CD4-positive, alpha-beta memory T cell (primary cell): ENCODE measurements around the gene HSPB6. TPM values are rescaled to one million over a fixed set of nuclear protein-coding genes. Genes with fewer than 3 reads are reported as not detected.
"Not testable (repeated sequence)": the region's sequence is repeated elsewhere in the genome, so short reads cannot be mapped to it uniquely, and the experiment has no call there.

Experiments
- CTCF ChIA-PET: fragments of 350-600 bp; sonication (Branson Sonifier 250); formaldehyde crosslinking; loops from one replicate; lab custom pipeline; 2021; ENCODE audit warnings: inconsistent platforms; ENCODE audit not compliant: partially characterized antibody; lab: Charles Lee
- POLR2A ChIA-PET: fragments of 350-600 bp; sonication (Branson Sonifier 250); formaldehyde crosslinking; loops from one replicate; lab custom pipeline; 2021; ENCODE audit not compliant: partially characterized antibody; lab: Charles Lee
- DNase-seq, 5 donors: peaks; one replicate each; pipeline versions ENCODE4 v3.0.0 to v3.0.0-alpha.2; 2020 to 2022; ENCODE audit warnings: mixed read lengths in 1 of 5
- H3K27ac ChIP-seq: one replicate; pipeline ENCODE4 v1.7.0; 2013; ENCODE audit warnings: low read depth, low read length
- H3K27me3 ChIP-seq: 2 replicates; pipeline ENCODE4 v1.7.0; 2013; ENCODE audit warnings: mild to moderate bottlenecking, low read length, moderate library complexity; ENCODE audit not compliant: insufficient read depth
- H3K36me3 ChIP-seq: 2 replicates; pipeline ENCODE4 v1.7.0; 2013; ENCODE audit warnings: mild to moderate bottlenecking, low read length, moderate library complexity; ENCODE audit not compliant: insufficient read depth
- H3K4me1 ChIP-seq: 2 replicates; pipeline ENCODE4 v1.7.0; 2013; ENCODE audit warnings: mild to moderate bottlenecking, low read length, moderate library complexity; ENCODE audit not compliant: insufficient read depth
- H3K4me3 ChIP-seq, 2 donors: one replicate each; pipeline ENCODE4 v1.7.0; 2013; ENCODE audit warnings: low read length in 2 of 2, mild to moderate bottlenecking in 1 of 2
- H3K9me3 ChIP-seq, 2 donors: one replicate each; pipeline ENCODE4 v1.7.0; 2013; ENCODE audit warnings: low read length in 2 of 2, control low read depth in 1 of 2; ENCODE audit not compliant: control insufficient read depth in 1 of 2
- H3K27ac Mint-ChIP-seq, 7 donors: one replicate each; pipeline ENCODE4 v1.8.0; 2020 to 2021; ENCODE audit warnings: mixed read lengths in 7 of 7, mild to moderate bottlenecking in 6 of 7, inconsistent platforms in 3 of 7, moderate library complexity in 3 of 7
- H3K27me3 Mint-ChIP-seq, 2 donors: one replicate each; pipeline ENCODE4 v1.8.0; 2020 to 2021; ENCODE audit warnings: mixed read lengths in 2 of 2
- H3K36me3 Mint-ChIP-seq, 2 donors: one replicate each; pipeline ENCODE4 v1.8.0; 2020 to 2021; ENCODE audit warnings: mixed read lengths in 2 of 2, inconsistent platforms in 1 of 2, mild to moderate bottlenecking in 1 of 2
- H3K4me1 Mint-ChIP-seq, 4 donors: one replicate each; pipeline ENCODE4 v1.8.0; 2020 to 2021; ENCODE audit warnings: mixed read lengths in 4 of 4, mild to moderate bottlenecking in 1 of 4
- H3K4me3 Mint-ChIP-seq, 8 donors: one replicate each; pipeline ENCODE4 v1.8.0; 2020 to 2021; ENCODE audit warnings: mixed read lengths in 8 of 8, mild to moderate bottlenecking in 7 of 8, moderate library complexity in 6 of 8, inconsistent platforms in 3 of 8
- H3K9me3 Mint-ChIP-seq, 8 donors: one replicate each; pipeline ENCODE4 v1.8.0; 2020 to 2021; ENCODE audit warnings: mixed read lengths in 8 of 8, mild to moderate bottlenecking in 5 of 8, inconsistent platforms in 3 of 8, moderate library complexity in 1 of 8
- intact Hi-C: fragments of 100-400 bp; cut with micrococcal nuclease; formaldehyde crosslinking; loops from one replicate; pipeline ENCODE4 v1.15.1; 2023
- polyA plus RNA-seq, 2 donors: library from polyadenylated mRNA; unstranded; fragments of 300-500 nt; fragmentation: Illumina TruSeq; gene quantifications; one replicate each; pipeline ENCODE4 v1.2.3, GENCODE V29; 2021
- total RNA-seq, 2 experiments: library from RNA; stranded (reverse); gene quantifications; one replicate each; pipeline ENCODE4 v1.2.3, GENCODE V29; 2021

The HSPB6 gene
- total and polyA plus RNA-seq, 4 experiments from 2014 or later = not detected

- intact Hi-C loops = no loop called here
- ChIA-PET POLR2A (interaction anchor here (1.0 to 1.2 kb wide), 2 partner anchors 13 to 29 kb away, joined by 3 read pairs; no protein-coding TSS in a partner anchor), CTCF (interaction anchor here (1.4 kb wide), 1 partner anchor 25 kb away, joined by 4 read pairs; the partner anchor contains the start of gene LIN37)
- Mint-ChIP-seq H3K36me3 (peaks cover 0 to 14% of the 10 kb centered on the region in 2 donors), H3K9me3 (peaks cover 0 to 2% (median 0%) of the 10 kb centered on the region in 8 donors), H3K27me3 (no peaks in the 10 kb centered on the region), H3K4me1 (peaks cover 12 to 37% (median 22%) of the 10 kb centered on the region in 4 donors), H3K27ac (no peak overlapping the region), H3K4me3 (peak overlapping the region in 1 of 8 donors; percentile 46)
- H3K36me3 ChIP-seq = peaks cover 4% of the 10 kb centered on the region
- no peak overlapping the region for H3K4me3 ChIP-seq
- peak in 1 of 5 donors; percentile 20 for DNase-seq
- H3K27ac ChIP-seq = no peak overlapping the region
- no peaks in the 10 kb centered on the region for H3K27me3 ChIP-seq
- H3K9me3 ChIP-seq = no peaks in the 10 kb centered on the region
- peaks cover 15% of the 10 kb centered on the region for H3K4me1 ChIP-seq
Observed at GRCh38 chr19:35773020-35773806, 16.4 kb upstream of the HSPB6 start.

GRCh38 chr19:35772362-35772761, 15.5 kb upstream of the HSPB6 start:
- H3K36me3 ChIP-seq, DNase-seq, CTCF ChIA-PET, H3K4me3 Mint-ChIP-seq, H3K27ac Mint-ChIP-seq, H3K4me3 ChIP-seq, intact Hi-C loops, H3K27me3 Mint-ChIP-seq, H3K27me3 ChIP-seq, H3K9me3 Mint-ChIP-seq, H3K9me3 ChIP-seq, H3K27ac ChIP-seq: not testable (repeated sequence)
- H3K4me1 Mint-ChIP-seq = peaks cover 12 to 31% (median 22%) of the 10 kb centered on the region in 4 donors
- peaks cover 0 to 16% of the 10 kb centered on the region in 2 donors for H3K36me3 Mint-ChIP-seq
- POLR2A ChIA-PET = interaction anchor here (1.0 to 1.2 kb wide), 2 partner anchors 12 to 28 kb away, joined by 3 read pairs; no protein-coding TSS in a partner anchor
- H3K4me1 ChIP-seq = peaks cover 15% of the 10 kb centered on the region

- no peaks in the 10 kb centered on the region for H3K9me3 ChIP-seq
- H3K36me3 Mint-ChIP-seq = peaks cover 4 to 27% of the 10 kb centered on the region in 2 donors
- no peaks in the 10 kb centered on the region for H3K27me3 ChIP-seq
- H3K27ac Mint-ChIP-seq = no peak overlapping the region
- H3K4me3 ChIP-seq = no peak overlapping the region
- peaks cover 0 to 3% (median 2%) of the 10 kb centered on the region in 4 donors for H3K4me1 Mint-ChIP-seq
- H3K4me1 ChIP-seq = no peaks in the 10 kb centered on the region
- ChIA-PET CTCF (no interaction called here), POLR2A (no interaction called here)
- no peaks in the 10 kb centered on the region for H3K27me3 Mint-ChIP-seq
- peaks cover 13% of the 10 kb centered on the region for H3K36me3 ChIP-seq
- DNase-seq = no peak
- H3K27ac ChIP-seq = no peak overlapping the region
- H3K4me3 Mint-ChIP-seq = no peak overlapping the region
- H3K9me3 Mint-ChIP-seq = peaks cover 0 to 2% (median 0%) of the 10 kb centered on the region in 8 donors
- intact Hi-C loops = no loop called here
Observed at GRCh38 chr19:35768082-35768421, 11.2 kb upstream of the HSPB6 start.

- ChIA-PET POLR2A (no interaction called here), CTCF (no interaction called here)
- H3K9me3 ChIP-seq = no peaks in the 10 kb centered on the region
- H3K4me1 Mint-ChIP-seq = peaks cover 0 to 3% (median under 1%) of the 10 kb centered on the region in 4 donors
- H3K4me1 ChIP-seq = no peaks in the 10 kb centered on the region
- intact Hi-C loops = no loop called here
- no peaks in the 10 kb centered on the region for H3K27me3 ChIP-seq
- H3K27ac ChIP-seq = no peak overlapping the region
- no peak overlapping the region for H3K27ac Mint-ChIP-seq
- peak in 1 of 5 donors; percentile 35 for DNase-seq
- no peak overlapping the region for H3K4me3 ChIP-seq
- peaks cover 0 to 2% (median 0%) of the 10 kb centered on the region in 8 donors for H3K9me3 Mint-ChIP-seq
- H3K27me3 Mint-ChIP-seq = no peaks in the 10 kb centered on the region
- no peak overlapping the region for H3K4me3 Mint-ChIP-seq
- peaks cover 4 to 27% of the 10 kb centered on the region in 2 donors for H3K36me3 Mint-ChIP-seq
- peaks cover 13% of the 10 kb centered on the region for H3K36me3 ChIP-seq
Observed at GRCh38 chr19:35767288-35768081, 10.7 kb upstream of the HSPB6 start.

DNA sequence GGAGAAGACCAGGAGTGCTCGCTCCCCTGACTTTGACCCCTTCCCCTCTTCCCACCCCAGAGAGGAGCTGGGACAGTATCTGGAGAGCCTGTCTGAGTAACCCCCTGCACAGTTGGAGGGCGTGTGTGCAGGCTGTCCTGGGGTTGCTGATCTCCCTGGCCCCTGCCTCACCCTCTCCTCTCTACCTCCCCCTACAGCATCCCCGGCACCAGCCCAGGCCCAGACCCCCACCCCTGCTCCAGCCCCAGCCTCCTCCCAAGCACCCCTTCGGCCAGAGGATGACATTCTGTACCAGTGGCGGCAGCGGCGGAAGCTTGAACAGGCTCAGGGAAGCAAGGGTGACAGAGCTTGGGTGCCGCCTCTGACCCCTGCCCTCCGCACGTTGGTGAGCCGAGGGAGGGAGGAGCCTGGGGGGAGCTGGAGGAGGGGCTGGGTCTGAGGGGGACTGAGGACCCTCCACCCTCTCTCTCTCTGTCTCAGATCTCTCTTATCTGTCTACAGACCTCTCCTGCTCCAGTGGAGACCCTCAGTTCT, 9.8 kb upstream of the HSPB6 start:
- CTCF ChIA-PET = no interaction called here
- H3K27ac Mint-ChIP-seq = no peak overlapping the region
- Histone ChIP-seq H3K4me1 (no peaks in the 10 kb centered on the region), H3K27me3 (no peaks in the 10 kb centered on the region), H3K9me3 (no peaks in the 10 kb centered on the region), H3K36me3 (peaks cover 13% of the 10 kb centered on the region), H3K27ac (no peak overlapping the region), H3K4me3 (no peak overlapping the region)
- H3K4me3 Mint-ChIP-seq = no peak overlapping the region
- intact Hi-C loops = no loop called here
- DNase-seq = peak in 1 of 5 donors; percentile 35
- peaks cover 0 to 2% (median 0%) of the 10 kb centered on the region in 8 donors for H3K9me3 Mint-ChIP-seq
- POLR2A ChIA-PET = no interaction called here
- H3K36me3 Mint-ChIP-seq = peaks cover 9 to 34% of the 10 kb centered on the region in 2 donors
- H3K4me1 Mint-ChIP-seq = peaks cover 0 to 3% (median under 1%) of the 10 kb centered on the region in 4 donors
- no peaks in the 10 kb centered on the region for H3K27me3 Mint-ChIP-seq

GRCh38 chr19:35764432-35765315, 7.8 kb upstream of the HSPB6 start:
- POLR2A ChIA-PET = no interaction called here
- Mint-ChIP-seq H3K4me3 (no peak overlapping the region), H3K27ac (no peak overlapping the region), H3K4me1 (peaks cover 0 to 3% (median 2%) of the 10 kb centered on the region in 4 donors), H3K9me3 (peaks cover 0 to 2% (median 0%) of the 10 kb centered on the region in 8 donors), H3K36me3 (peaks cover 9 to 34% of the 10 kb centered on the region in 2 donors), H3K27me3 (no peaks in the 10 kb centered on the region)
- H3K36me3 ChIP-seq = peaks cover 13% of the 10 kb centered on the region
- H3K4me1 ChIP-seq = peaks cover 3% of the 10 kb centered on the region
- CTCF ChIA-PET = no interaction called here
- H3K9me3 ChIP-seq = no peaks in the 10 kb centered on the region
- no peak for DNase-seq
- intact Hi-C loops = no loop called here
- H3K4me3 ChIP-seq = no peak overlapping the region
- H3K27me3 ChIP-seq = no peaks in the 10 kb centered on the region
- H3K27ac ChIP-seq = no peak overlapping the region
